CD4-positive, alpha-beta T cell treated with Interleukin-10 for 1 hour (primary cell): ENCODE results near the gene CEL.
"Not testable (repeated sequence)": the region's sequence is repeated elsewhere in the genome, so short reads cannot be mapped to it uniquely, and the experiment has no call there.

Experiments used
- DNase-seq: peaks from one replicate; pipeline ENCODE4 v3.0.0-alpha.2; 2020

Gene CEL

DNA sequence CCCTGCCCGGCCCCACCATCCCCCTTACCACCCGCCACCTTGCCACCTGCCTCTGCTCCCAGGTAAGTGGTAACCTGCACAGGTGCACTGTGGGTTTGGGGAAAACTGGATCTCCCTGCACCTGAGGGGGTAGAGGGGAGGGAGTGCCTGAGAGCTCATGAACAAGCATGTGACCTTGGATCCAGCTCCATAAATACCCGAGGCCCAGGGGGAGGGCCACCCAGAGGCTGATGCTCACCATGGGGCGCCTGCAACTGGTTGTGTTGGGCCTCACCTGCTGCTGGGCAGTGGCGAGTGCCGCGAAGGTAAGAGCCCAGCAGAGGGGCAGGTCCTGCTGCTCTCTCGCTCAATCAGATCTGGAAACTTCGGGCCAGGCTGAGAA lies at the start of gene CEL:
Gene CEL, plus strand, starts transcription at position 218 of the 382 bp plus-strand sequence. Its CDS starts 22 bp downstream, at position 240.
- DNase-seq, result not testable (repeated sequence)

GRCh38 chr9:133014696-133015095 lies 47.1 kb upstream of the CEL start:
- DNase-seq, result no peak

DNA sequence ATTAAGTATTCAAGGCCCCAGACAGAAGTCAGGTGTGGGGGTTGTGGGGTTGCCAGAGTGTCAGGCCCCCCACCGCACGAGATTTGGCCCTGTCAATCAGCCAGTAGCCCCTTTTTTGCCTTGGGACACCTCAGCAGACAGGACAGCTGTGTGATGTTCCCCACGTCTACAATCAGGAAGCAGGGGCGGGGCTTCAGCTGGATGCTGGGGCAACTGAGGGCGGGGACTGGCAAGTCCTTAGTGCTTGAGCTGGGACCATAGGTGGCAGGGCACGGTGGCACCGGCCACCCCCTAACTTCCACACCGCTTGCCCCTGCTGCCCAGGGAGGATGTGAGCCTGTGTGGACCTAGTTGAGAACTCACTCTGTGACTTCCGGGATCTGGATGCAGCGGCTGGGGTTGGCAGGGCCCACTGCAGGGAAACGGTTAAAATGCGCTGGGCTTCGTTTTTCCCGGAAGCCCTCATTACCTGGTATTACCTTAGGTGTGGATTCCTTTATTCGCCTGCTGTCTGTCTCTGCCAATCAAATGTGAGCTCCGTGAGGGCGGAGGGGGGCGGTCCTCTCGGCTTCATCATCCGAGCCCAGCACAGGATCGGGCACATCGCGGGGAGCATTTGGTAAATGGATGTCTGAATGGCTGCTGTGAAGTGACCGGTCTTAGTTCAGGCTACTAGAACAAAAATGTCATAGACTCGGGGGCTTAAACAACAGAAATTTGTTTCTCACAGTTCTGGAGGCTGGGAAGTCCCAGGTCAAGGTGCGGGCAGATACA lies 38.5 kb upstream of the CEL start:
- peak; percentile 39 for DNase-seq

DNA sequence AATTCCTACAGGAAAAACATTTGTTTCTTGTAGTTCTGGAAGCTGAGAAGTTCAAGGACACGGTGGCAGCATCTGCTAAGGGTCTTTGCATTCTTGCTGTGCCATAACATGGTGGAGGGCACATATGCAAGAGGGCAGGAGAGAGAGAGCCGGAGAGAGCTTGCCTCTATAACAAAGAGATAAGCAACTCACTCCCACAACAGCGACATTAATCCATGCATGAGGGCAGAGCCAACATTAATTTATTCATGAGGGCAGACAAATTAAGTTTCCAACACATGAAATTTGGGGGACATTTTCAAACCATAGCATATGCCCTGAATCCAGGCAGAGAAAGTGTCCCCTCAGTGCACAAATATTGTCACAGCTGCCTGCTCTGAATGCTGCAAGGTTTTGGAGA lies 35.4 kb upstream of the CEL start:
- DNase-seq, result no peak

- no peak for DNase-seq
These were observed 34.6 kb upstream of the CEL start for GRCh38 chr9:133027134-133027533.

DNA sequence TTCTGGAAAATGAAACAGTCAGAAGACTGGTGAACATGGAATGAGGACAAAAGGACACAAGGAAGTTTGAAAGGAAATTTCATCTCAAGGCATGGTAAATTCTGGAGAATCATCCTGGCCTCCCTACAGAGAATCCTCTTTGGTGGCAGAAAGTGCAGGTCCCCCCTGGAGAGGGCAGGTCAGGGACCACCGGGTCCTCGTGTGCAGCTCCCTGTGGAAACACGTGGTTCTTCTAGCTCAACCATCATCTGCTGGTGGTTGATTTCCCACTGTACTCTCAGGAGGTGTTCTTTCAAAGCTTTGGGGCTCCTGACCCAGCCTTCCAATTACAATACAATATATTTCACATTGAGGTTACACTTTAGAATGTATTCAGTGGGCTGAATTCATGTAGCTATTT lies 33.6 kb upstream of the CEL start:
- no peak for DNase-seq

- no peak for DNase-seq
These were observed 31.8 kb upstream of the CEL start for GRCh38 chr9:133029994-133030316.

DNA sequence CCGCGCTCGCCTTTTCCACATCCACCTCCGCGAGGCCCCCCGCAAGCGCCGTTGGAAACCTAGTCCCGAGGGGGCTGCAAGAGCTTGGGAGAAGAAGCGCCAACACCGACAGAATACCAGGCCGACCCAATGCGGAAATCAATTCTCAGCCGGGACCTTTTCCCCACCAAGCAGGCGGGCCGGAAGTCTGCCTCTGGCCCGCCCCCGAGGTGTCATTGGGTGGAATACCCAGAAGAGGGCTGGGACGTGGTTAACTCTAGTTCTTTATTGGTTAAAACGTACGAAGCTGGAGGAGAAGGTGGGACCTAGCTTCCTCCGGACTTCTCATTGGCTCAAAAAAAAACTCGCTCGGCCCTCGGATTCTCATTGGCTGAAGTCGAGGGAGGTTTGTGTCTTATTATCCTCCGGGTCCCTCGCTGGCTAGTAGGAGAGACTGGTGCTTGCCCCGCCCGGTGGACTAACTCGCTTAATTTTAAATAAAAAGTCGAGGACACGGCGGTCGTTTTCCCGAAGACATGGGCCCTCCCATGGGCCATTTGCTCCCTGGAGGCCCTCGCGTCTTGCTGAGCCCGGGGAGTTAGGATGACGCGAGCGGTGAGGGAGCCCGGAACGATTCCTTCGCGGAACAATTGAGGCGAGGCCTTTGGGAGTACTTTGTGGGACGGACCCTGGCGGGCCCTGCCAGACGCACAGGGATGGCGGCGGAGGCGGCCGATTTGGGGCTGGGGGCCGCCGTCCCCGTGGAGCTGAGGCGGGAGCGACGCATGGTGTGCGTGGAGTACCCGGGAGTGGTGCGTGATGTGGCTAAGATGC lies 31.3 kb upstream of the CEL start, which contains the start of gene GTF3C5:
Gene GTF3C5, plus strand, starts transcription at position 681 of the 813 bp plus-strand sequence. Its CDS starts 15 bp downstream, at position 696.
- peak; percentile 96 for DNase-seq

GRCh38 chr9:133031130-133031422 lies 30.7 kb upstream of the CEL start:
- DNase-seq, result no peak

GRCh38 chr9:133031496-133031911 lies 30.3 kb upstream of the CEL start:
- no peak for DNase-seq

- DNase-seq, result no peak
These were observed 29.6 kb upstream of the CEL start for GRCh38 chr9:133032171-133032570.

- no peak for DNase-seq
These were observed 26.1 kb upstream of the CEL start for GRCh38 chr9:133035669-133036068.

DNA sequence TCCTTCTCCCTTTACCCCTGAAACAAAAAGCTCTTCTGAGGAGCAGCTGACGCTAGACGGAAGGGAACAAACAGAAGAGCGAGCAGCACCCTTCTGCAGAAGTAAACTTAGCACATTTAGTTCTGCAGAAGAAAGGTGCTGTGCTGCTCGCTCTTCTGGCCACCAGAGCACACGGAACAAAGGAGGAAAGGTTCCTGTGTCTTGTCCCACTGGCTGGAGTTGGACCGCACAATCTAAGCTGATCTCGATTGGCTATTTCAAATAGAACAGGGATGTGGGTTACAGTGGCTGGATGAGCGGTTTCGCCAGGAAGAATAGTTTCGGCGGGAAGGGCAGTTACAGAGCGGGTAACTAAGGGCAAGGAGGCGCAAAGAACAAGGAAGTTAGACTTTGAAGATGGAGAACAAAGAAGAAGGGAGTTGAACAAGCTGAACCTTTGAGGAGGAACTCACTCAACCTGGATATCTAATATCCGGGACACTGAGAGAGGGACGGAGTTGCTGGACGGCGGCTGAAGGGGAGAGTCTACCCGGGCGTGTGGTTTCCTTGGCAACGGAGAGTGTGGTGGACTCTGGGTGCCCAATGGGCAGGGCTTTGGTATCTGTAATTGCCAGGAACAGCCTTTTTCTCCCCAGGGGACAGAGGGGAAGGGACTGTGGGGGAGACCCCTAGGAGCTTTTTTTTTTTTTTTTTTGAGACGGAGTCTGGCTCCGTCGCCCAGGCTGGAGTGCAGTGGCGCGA lies 23.8 kb upstream of the CEL start:
- DNase-seq, result no peak

DNA sequence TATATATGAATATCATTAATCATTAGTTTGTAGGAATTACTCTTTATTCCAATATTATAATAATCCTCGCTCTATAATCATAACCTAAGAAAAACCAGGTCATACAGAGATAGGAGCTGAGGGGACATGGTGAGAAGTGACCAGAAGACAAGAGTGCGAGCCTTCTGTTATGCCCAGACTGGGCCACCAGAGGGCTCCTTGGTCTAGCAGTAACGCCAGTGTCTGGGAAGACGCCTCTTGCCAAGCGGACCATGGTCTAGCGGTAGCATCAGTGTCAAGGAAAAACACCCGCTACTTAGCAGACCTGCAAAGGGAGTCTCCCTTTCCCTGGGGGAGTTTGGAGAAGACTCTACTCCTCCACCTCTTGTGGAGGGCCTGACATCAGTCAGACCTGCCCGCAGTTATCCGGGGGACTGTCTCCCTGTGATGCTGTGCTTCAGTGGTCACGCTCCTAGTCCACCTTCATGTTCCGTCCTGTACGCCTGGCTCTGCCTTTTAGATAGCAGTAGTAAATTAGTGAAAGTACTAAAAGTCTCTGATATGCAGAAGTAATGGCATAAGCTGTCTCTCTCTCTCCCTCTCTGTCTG lies 20.8 kb upstream of the CEL start:
- DNase-seq, result peak; percentile 49

GRCh38 chr9:133041958-133042357 lies 19.8 kb upstream of the CEL start:
- DNase-seq, result no peak

DNA sequence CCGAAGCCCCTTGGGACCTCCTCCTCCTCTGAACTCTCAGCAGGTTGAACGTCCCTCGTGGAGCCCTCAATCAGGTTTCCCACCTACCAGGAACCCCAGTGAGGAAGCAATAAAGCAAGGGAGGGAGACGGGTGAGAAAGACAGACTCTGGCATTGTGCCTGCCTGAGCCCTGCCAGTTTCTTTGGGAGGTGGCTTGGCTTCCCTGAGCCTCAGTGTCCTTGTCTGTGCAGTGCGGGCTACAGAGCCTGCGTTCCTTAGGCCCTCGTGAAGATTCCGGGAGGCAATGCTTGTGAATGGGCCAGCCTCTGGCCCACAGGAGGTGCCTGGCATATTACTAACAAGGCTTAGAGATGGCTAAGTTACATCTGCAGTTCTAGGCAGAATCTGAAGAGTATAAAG lies 19.1 kb upstream of the CEL start:
- DNase-seq, result no peak

DNA sequence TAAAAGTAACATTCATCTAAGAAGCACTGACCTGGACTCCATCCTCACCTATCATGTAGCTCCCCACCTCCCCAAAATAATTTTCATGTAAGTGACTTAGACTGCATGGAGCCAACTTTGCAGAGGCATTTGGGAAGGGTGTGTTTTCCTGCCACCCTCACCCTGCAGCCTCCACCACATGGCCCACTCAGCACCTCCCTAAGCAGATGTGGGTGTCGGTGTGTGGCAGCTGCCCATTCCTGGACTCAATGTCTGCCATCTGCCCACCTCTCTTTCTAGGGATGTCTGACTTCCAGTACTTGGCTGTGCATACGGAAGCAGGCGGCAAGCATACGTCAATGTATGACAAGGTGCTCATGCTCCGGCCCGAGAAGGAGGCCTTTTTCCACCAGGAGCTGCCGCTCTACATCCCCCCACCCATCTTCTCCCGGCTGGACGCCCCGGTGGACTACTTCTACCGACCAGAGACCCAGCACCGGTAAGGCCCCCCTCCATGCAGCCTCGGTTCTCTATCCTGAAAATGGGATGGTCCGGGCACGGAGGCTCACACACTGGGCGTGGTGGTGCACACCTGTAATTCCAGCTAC lies 18.2 kb upstream of the CEL start:
- DNase-seq, result no peak

- no peak for DNase-seq
These were observed 17.7 kb upstream of the CEL start for GRCh38 chr9:133044125-133044524.

DNA sequence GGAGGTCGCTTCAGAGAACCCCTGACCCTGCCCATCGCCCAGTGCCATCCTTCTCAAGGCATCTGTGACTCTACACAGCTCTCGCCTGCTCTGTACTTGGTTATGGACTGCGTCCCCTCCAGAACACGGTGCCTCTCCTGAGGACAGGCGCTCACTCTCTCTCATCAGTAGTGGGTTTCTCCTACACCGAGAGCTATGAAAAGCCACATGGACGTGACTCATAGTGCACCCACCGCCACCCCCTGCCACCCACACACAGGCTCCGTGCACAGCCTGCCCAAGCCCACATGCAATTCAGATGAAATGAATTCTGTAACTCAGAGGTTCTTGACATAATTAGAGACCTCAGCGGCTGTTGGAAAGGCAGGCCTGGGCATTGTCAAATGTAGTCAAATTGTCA lies 17.1 kb upstream of the CEL start:
- DNase-seq, result no peak

- no peak for DNase-seq
These were observed 16.6 kb upstream of the CEL start for GRCh38 chr9:133045132-133045531.

DNA sequence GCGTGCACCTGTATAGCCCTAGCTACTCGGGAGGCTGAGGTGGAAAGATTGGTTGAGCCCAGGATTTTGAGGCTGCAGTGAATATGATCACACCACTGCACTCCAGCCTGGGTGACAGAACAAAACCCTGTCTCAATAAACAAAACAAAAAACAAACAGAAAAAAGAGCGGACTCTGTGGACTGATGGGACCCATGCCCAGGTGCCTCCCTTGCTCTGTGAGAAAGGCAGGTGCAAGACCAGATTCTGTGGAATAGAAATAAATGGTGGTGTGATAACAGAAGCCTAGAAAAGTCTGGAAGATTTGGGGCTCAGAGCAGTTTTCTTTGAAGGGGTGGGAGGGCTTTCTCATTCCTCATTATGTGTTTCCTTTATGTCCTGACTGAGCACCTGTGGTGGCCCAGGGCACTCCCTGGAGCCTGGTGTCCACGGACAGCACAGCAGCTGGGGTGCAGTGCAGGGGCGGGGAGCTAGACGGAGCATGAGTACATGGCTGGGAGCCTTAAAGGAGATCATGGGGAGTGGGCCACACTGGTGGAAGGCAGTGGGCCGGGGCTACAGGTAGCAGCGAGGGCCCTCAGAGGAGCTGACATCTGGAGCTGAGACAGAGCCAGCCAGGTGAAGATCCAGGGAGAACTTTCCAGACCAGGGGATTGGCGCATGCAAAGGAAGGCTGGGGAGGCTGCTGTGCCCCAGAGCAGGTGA lies 15.4 kb upstream of the CEL start:
- DNase-seq, result no peak

DNA sequence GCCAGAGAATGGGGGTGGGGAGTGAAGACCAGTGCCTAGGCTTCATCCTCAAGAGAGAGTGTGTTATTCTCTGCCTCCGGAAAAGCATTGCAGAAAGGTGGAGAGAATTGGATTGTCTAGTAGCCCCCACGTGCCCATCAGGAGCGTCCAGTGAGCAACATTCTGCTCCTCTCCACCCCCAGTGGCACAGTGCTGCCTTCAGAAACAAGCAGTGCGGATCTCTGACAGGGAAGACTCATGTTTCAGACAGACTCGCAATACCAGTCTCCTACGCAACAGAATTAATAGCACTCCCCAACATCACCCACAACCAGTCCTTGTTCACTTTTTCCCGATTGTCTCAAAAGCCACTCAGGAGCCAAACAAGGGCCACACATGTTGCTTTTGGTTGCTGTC lies 14.9 kb upstream of the CEL start:
- DNase-seq, result no peak
